Activated CD4-positive, alpha-beta memory T cell treated with anti-CD3 and anti-CD28 coated beads for 36 hours (primary cell): Measurements from ENCODE around the gene SRI. TPM values are rescaled to one million over a fixed set of nuclear protein-coding genes. Genes with fewer than 3 reads are reported as not detected.

Experiments used
- CTCF ChIA-PET: fragments of 350-600 bp; sonication (Branson Sonifier 250); formaldehyde crosslinking; loops from one replicate; lab custom pipeline; 2021; ENCODE audit warnings: antibody characterized with exemption, inconsistent platforms; lab: Charles Lee
- POLR2A ChIA-PET: fragments of 350-600 bp; sonication (Branson Sonifier 250); formaldehyde crosslinking; loops from one replicate; lab custom pipeline; 2021; ENCODE audit warnings: antibody characterized with exemption; lab: Charles Lee
- DNase-seq: peaks from one replicate; pipeline ENCODE4 v3.0.0-alpha.2; 2020
- H3K27ac Mint-ChIP-seq: one replicate; pipeline ENCODE4 v1.8.0; 2021; ENCODE audit warnings: mixed read lengths
- H3K27me3 Mint-ChIP-seq: one replicate; pipeline ENCODE4 v1.8.0; 2021; ENCODE audit warnings: mixed read lengths
- H3K36me3 Mint-ChIP-seq: one replicate; pipeline ENCODE4 v1.8.0; 2021; ENCODE audit warnings: mixed read lengths
- H3K4me1 Mint-ChIP-seq: one replicate; pipeline ENCODE4 v1.8.0; 2021; ENCODE audit warnings: low read depth, mixed read lengths
- H3K4me3 Mint-ChIP-seq: one replicate; pipeline ENCODE4 v1.8.0; 2021; ENCODE audit warnings: mild to moderate bottlenecking, mixed read lengths
- H3K9me3 Mint-ChIP-seq: one replicate; pipeline ENCODE4 v1.8.0; 2021; ENCODE audit warnings: mixed read lengths
- intact Hi-C: fragments of 100-400 bp; cut with micrococcal nuclease; formaldehyde crosslinking; loops from one replicate; pipeline ENCODE4 v1.15.1; 2023
- total RNA-seq, 2 experiments: library from RNA; stranded (reverse); gene quantifications; one replicate each; pipeline ENCODE4 v1.2.3, GENCODE V29; 2021

SRI gene
- total RNA-seq, 2 experiments from 2014 or later: 219 to 220 TPM

- peaks cover 16% of the 10 kb centered on the region for H3K9me3 Mint-ChIP-seq
- DNase-seq: no peak
- H3K4me3 Mint-ChIP-seq: no peak overlapping the region
- peaks cover 7% of the 10 kb centered on the region for H3K27me3 Mint-ChIP-seq
- intact Hi-C loops: no loop called here
- no peaks in the 10 kb centered on the region for H3K4me1 Mint-ChIP-seq
- no peak overlapping the region for H3K27ac Mint-ChIP-seq
- ChIA-PET POLR2A (no interaction called here), CTCF (no interaction called here)
- no peaks in the 10 kb centered on the region for H3K36me3 Mint-ChIP-seq
These were observed 35.0 kb upstream of the SRI start for GRCh38 chr7:88254721-88255424.

DNA sequence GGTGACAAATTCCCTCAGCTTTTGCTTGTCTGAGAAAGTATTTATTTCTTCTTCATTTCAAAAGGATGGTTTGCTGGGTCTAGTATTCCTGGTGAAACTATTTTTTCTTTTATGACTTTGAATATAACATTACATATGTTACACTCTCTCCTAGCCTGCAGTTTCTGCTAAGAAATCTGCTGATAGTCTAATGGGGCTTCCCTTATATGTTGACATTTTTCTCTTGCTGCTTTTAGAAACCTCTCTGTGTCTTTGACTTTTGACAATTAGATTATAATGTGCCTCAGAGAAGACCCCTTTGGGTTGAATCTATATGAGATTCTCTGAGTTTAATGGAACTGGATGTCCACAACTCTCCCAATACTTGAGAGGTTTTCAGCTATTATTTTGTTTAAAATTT is 33.8 kb upstream of the SRI start:
- Mint-ChIP-seq H3K9me3 (peaks cover 16% of the 10 kb centered on the region), H3K4me1 (no peaks in the 10 kb centered on the region), H3K27me3 (peaks cover 6% of the 10 kb centered on the region), H3K27ac (no peak overlapping the region), H3K36me3 (no peaks in the 10 kb centered on the region), H3K4me3 (no peak overlapping the region)
- ChIA-PET CTCF (no interaction called here), POLR2A (no interaction called here)
- no peak for DNase-seq
- intact Hi-C loops: no loop called here

GRCh38 chr7:88244258-88244657 is 24.4 kb upstream of the SRI start:
- ChIA-PET POLR2A (no interaction called here), CTCF (interaction anchor here (1.3 kb wide), 1 partner anchor 1379 kb away, joined by 4 read pairs; no protein-coding TSS in a partner anchor)
- Mint-ChIP-seq H3K4me3 (no peak overlapping the region), H3K4me1 (no peaks in the 10 kb centered on the region), H3K27ac (no peak overlapping the region), H3K36me3 (no peaks in the 10 kb centered on the region), H3K27me3 (peaks cover 7% of the 10 kb centered on the region), H3K9me3 (no peaks in the 10 kb centered on the region)
- intact Hi-C loops: loop anchor here (10.0 kb wide), 1 partner anchor 1381 kb away; no protein-coding TSS in a partner anchor
- no peak for DNase-seq

DNA sequence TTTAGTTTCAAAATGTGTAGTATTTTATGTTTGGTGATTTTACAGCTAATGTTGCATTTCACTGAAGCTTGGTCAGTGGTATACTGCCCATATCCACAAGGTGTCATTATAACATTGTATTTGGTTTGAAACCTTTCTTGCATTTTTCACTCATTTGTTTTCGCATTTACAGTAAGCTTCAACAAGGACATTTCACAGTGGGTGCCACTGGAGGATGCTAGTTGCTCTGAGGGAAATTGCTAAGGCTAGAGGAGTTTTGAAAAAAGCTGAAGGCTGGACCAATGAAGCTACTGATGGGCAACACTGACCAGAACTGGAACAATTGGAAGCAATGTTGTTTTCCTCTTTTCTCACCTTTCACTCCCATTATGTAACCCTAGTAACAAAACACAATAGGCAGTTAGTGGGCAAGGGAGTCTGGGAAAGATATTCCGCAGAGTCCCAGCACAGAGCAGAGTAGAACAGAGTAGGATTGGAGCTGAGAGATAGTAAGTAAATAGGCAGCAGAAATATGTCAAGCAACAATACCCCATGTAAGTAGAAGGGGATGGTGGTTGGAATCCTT is 23.6 kb upstream of the SRI start:
- Mint-ChIP-seq H3K36me3 (no peaks in the 10 kb centered on the region), H3K9me3 (no peaks in the 10 kb centered on the region), H3K27ac (no peak overlapping the region), H3K4me3 (no peak overlapping the region), H3K27me3 (peaks cover 7% of the 10 kb centered on the region), H3K4me1 (no peaks in the 10 kb centered on the region)
- intact Hi-C loops: loop anchor here (10.0 kb wide), 1 partner anchor 1381 kb away; no protein-coding TSS in a partner anchor
- CTCF ChIA-PET: interaction anchor here (1.1 to 1.3 kb wide), 2 partner anchors 114 to 1379 kb away, joined by 4 to 7 read pairs; no protein-coding TSS in a partner anchor
- POLR2A ChIA-PET: no interaction called here
- no peak for DNase-seq

- Mint-ChIP-seq H3K9me3 (no peaks in the 10 kb centered on the region), H3K36me3 (no peaks in the 10 kb centered on the region), H3K27me3 (peaks cover 9% of the 10 kb centered on the region), H3K4me3 (no peak overlapping the region), H3K27ac (no peak overlapping the region), H3K4me1 (peaks cover 3% of the 10 kb centered on the region)
- ChIA-PET POLR2A (no interaction called here), CTCF (interaction anchor here (0.6 kb wide), 1 partner anchor 17 kb away, joined by 3 read pairs; no protein-coding TSS in a partner anchor)
- DNase-seq: no peak
- intact Hi-C loops: loop anchor here (10.0 kb wide), 1 partner anchor 1385 kb away; no protein-coding TSS in a partner anchor
These were observed 20.0 kb upstream of the SRI start for GRCh38 chr7:88239852-88240251.

DNA sequence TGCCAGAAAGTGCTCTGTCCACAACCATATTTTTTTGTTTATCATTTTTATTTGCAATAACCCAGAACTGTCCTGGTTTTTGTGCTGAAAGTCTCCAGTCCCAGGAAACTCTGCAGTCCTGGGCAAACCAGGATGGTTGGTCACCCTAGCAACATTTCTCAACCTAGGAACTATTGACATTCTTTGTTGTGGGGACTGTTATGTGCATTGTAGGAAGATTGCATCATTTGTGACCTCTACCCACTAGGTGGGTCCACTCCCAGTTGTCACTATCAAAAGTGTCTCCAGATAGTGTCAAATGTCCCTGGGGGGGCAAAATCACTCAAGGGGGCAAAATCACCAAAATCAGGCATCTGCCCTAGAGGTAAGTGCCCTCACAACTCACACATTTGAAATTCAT is 14.0 kb upstream of the SRI start:
- Mint-ChIP-seq H3K4me3 (no peak overlapping the region), H3K27ac (no peak overlapping the region), H3K4me1 (peaks cover 3% of the 10 kb centered on the region), H3K9me3 (no peaks in the 10 kb centered on the region), H3K36me3 (no peaks in the 10 kb centered on the region), H3K27me3 (peaks cover 18% of the 10 kb centered on the region)
- POLR2A ChIA-PET: no interaction called here
- DNase-seq: no peak
- CTCF ChIA-PET: no interaction called here
- intact Hi-C loops: no loop called here

DNA sequence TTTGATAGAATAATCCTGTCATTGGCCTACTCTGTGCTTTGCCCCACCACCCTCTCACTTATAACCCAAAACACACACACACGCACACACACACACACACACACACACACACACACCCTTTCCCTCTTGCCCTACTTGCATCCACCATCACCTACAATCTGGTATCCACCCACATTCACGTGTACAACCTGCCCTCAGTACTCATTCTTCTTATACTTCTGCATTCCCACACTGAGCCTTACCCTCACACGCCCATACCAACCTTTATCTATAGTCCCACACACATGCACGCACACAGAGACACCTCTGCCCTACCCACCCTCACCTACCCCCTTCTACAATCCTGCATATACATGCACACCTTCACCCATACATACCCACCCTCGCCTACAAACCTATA is 10.8 kb upstream of the SRI start:
- CTCF ChIA-PET: no interaction called here
- DNase-seq: no peak
- no peak overlapping the region for H3K4me3 Mint-ChIP-seq

DNA sequence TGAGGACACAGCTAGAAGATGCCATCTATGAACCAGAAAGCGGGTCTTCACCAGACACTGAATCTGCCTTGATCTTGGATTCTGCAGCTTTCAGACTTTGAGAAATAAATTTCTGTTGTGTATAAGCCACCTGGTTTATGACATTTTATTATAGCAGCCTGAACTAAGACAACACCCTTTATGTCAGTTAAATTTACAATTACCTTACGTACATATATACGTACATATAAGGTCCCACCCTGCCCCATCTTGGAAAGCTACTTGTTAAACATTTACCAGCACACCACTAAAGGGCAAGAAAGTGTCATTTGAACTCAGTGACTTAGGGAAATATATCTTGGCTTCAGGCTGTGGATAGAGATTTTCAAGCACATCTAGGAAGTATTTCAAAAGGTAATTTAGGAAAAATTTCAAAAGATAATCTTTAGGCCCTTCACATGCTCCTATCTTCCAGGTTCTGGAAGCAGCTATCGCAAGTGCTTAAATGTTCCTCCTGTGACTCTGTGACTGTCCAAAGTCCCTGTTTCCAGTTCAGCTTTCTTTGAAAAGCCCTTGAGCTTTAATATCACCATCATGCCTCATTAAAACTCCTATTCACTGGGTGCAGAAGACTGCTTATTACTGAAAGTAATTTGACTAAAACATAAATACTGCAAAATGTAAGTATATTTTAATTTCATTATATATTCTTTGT is 9.6 kb upstream of the SRI start:
- POLR2A ChIA-PET: no interaction called here
- intact Hi-C loops: no loop called here
- Mint-ChIP-seq H3K27ac (no peak overlapping the region), H3K4me1 (no peaks in the 10 kb centered on the region), H3K4me3 (no peak overlapping the region), H3K27me3 (peaks cover 21% of the 10 kb centered on the region), H3K36me3 (no peaks in the 10 kb centered on the region), H3K9me3 (no peaks in the 10 kb centered on the region)
- no peak for DNase-seq
- CTCF ChIA-PET: no interaction called here

More for the DNA sequence above, 10.8 kb upstream of the SRI start:
- no peaks in the 10 kb centered on the region for H3K9me3 Mint-ChIP-seq
- intact Hi-C loops: no loop called here
- peaks cover 25% of the 10 kb centered on the region for H3K27me3 Mint-ChIP-seq
- no peaks in the 10 kb centered on the region for H3K4me1 Mint-ChIP-seq
- no peaks in the 10 kb centered on the region for H3K36me3 Mint-ChIP-seq
- no peak overlapping the region for H3K27ac Mint-ChIP-seq
- POLR2A ChIA-PET: no interaction called here

- CTCF ChIA-PET: no interaction called here
- POLR2A ChIA-PET: no interaction called here
- H3K4me3 Mint-ChIP-seq: no peak overlapping the region
- H3K36me3 Mint-ChIP-seq: no peaks in the 10 kb centered on the region
- H3K9me3 Mint-ChIP-seq: no peaks in the 10 kb centered on the region
- peaks cover 19% of the 10 kb centered on the region for H3K27me3 Mint-ChIP-seq
- intact Hi-C loops: no loop called here
- H3K27ac Mint-ChIP-seq: no peak overlapping the region
- no peaks in the 10 kb centered on the region for H3K4me1 Mint-ChIP-seq
- no peak for DNase-seq
These were observed 7.2 kb upstream of the SRI start for GRCh38 chr7:88226886-88227516.

- no peak for DNase-seq
- Mint-ChIP-seq H3K9me3 (no peaks in the 10 kb centered on the region), H3K4me1 (peaks cover 1% of the 10 kb centered on the region), H3K4me3 (no peak overlapping the region), H3K27me3 (peaks cover 13% of the 10 kb centered on the region), H3K27ac (no peak overlapping the region), H3K36me3 (no peaks in the 10 kb centered on the region)
- CTCF ChIA-PET: no interaction called here
- POLR2A ChIA-PET: no interaction called here
- intact Hi-C loops: no loop called here
These were observed 6.4 kb upstream of the SRI start for GRCh38 chr7:88226201-88226600.

DNA sequence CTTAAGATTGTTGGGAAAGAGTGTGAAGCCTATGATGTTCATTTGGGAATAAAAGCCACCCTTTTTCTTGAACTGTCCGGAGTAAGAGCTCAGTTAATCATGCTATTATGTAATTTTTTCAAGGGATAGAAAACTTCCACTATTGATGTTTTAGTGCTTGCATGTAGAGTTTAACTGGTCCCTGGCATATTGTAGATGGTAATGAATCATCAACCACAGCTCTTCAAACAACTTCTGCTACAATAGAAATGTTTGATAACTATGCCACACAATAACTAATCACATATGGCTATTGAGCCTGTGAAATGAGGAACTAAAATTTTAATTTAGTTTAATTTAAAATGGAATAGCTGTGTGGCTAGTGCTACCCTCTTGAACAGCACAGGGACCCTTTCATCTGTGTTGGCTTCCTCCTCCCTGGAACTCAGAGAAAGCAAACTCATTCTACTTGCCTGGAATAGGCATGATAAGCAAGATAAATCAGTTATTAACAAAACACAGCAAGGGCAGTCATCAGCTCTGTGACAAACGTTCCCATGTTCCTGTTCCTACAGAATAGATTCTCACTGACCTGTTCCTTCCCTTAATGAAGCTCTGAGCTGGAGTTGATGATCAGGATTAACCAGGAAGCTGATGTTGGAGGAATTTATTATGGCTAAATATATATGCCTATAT is 4.9 kb upstream of the SRI start:
- H3K27me3 Mint-ChIP-seq: peaks cover 12% of the 10 kb centered on the region

More for the DNA sequence above, 4.9 kb upstream of the SRI start:
- H3K4me1 Mint-ChIP-seq: peaks cover 6% of the 10 kb centered on the region
- POLR2A ChIA-PET: no interaction called here
- intact Hi-C loops: no loop called here
- no peak overlapping the region for H3K27ac Mint-ChIP-seq
- CTCF ChIA-PET: no interaction called here
- DNase-seq: no peak
- no peaks in the 10 kb centered on the region for H3K36me3 Mint-ChIP-seq
- H3K9me3 Mint-ChIP-seq: no peaks in the 10 kb centered on the region
- no peak overlapping the region for H3K4me3 Mint-ChIP-seq
